A673 (cell line): ENCODE measurements around the gene C12orf42. TPM values are rescaled to one million over a fixed set of nuclear protein-coding genes. Genes with fewer than 3 reads are reported as not detected.

Source experiments
- BruUV-seq: library from RNA; stranded (reverse); fragments of 400-500 nt; replicated peaks from 2 replicates; lab custom pipeline; 2021; lab: Mats Ljungman, UMichigan
- CTCF ChIA-PET: fragments of 300-600 bp; sonication (Branson Sonifier 250); formaldehyde crosslinking; loops from one replicate; lab custom pipeline; 2022; ENCODE audit warnings: antibody characterized with exemption; lab: Charles Lee
- POLR2A ChIA-PET: fragments of 300-600 bp; sonication (Branson Sonifier 250); formaldehyde crosslinking; loops from one replicate; lab custom pipeline; 2022; ENCODE audit warnings: antibody characterized with exemption; ENCODE audit not compliant: low non-redundant PET; lab: Charles Lee
- DNase-seq: peaks from one replicate; pipeline ENCODE4 v3.0.0-alpha.2; 2015; ENCODE audit warnings: low spot score
- H3K27ac ChIP-seq: fragments of 200-600 bp; sonication (generic); 2 replicates; pipeline ENCODE4 v1.5.1; 2016; ENCODE audit warnings: mixed run types, low read depth, mild to moderate bottlenecking, mixed read lengths, antibody characterized with exemption, low read length; ENCODE audit not compliant: poor library complexity, severe bottlenecking
- H3K27me3 ChIP-seq: fragments of 200-600 bp; sonication (generic); replicated peaks from 2 replicates; pipeline ENCODE4 v1.6.1; 2017; ENCODE audit warnings: mixed run types, low read depth, mild to moderate bottlenecking, mixed read lengths, antibody characterized with exemption, low read length; ENCODE audit not compliant: insufficient read depth, poor library complexity
- H3K36me3 ChIP-seq: fragments of 200-600 bp; sonication (generic); 2 replicates; pipeline ENCODE4 v1.6.1; 2016; ENCODE audit warnings: mixed run types, mild to moderate bottlenecking, mixed read lengths, antibody characterized with exemption, low read length; ENCODE audit not compliant: insufficient read depth, poor library complexity, severe bottlenecking
- H3K4me1 ChIP-seq: fragments of 200-600 bp; sonication (generic); 2 replicates; pipeline ENCODE4 v1.6.1; 2017; ENCODE audit warnings: mixed run types, mild to moderate bottlenecking, mixed read lengths, antibody characterized with exemption, low read length; ENCODE audit not compliant: insufficient read depth, poor library complexity, severe bottlenecking
- H3K4me3 ChIP-seq: fragments of 200-600 bp; sonication (generic); 2 replicates; pipeline ENCODE4 v1.5.1; 2016; ENCODE audit warnings: low read depth, mixed run types, mild to moderate bottlenecking, mixed read lengths, low read length; ENCODE audit not compliant: poor library complexity, severe bottlenecking
- H3K9me3 ChIP-seq: fragments of 200-600 bp; sonication (generic); 2 replicates; pipeline ENCODE4 v1.6.1; 2016; ENCODE audit warnings: mixed run types, low read depth, mild to moderate bottlenecking, mixed read lengths, antibody characterized with exemption, low read length; ENCODE audit not compliant: poor library complexity, severe bottlenecking
- EZH2 ChIP-seq: fragments of 200-600 bp; sonication (generic); IDR thresholded peaks from 2 replicates; pipeline ENCODE4 v1.6.1; 2017; ENCODE audit warnings: borderline replicate concordance, low read depth, mild to moderate bottlenecking, mixed read lengths, antibody characterized with exemption, low read length; ENCODE audit not compliant: poor library complexity, severe bottlenecking
- intact Hi-C: fragments of 100-400 bp; cut with micrococcal nuclease; formaldehyde crosslinking; loops from one replicate; pipeline ENCODE4 v1.10.0; 2022; ENCODE audit not compliant: unreplicated experiment
- total RNA-seq: library from RNA; stranded (reverse); gene quantifications from 2 replicates; pipeline ENCODE4 v1.2.3, GENCODE V29; 2021
- TF ChIP-seq, protein P1 (sequence below): fragments of 300-800, 200-600 bp; sonication (generic); conservative IDR thresholded peaks from 2 replicates; pipeline ENCODE4 v1.5.1; 2017; ENCODE audit warnings: low read depth, mild to moderate bottlenecking, antibody characterized with exemption, low read length, moderate library complexity, mixed read lengths

Gene C12orf42
- total RNA-seq, 1 experiment from 2014 or later = not detected

DNA sequence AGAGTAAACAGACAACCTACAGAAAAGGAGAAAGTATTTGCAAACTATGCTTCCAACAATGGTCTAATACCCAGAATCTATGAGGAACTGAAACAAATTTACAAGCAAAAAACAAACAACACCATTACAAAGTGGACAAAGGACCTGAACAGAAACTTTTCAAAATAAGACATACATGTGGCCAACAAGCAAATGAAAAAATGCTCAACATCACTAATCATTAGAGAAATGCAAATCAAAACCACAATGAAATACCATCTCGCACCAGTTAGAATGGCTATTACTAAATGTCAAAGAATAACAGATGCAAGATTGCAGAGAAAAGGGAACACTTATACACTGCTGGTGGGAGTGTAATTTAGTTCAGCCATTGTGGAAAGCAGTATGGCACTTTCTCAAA lies 125.8 kb downstream of the C12orf42 start:
- H3K4me1 ChIP-seq = no peaks in the 10 kb centered on the region
- intact Hi-C loops = no loop called here
- H3K4me3 ChIP-seq = no peak overlapping the region
- DNase-seq = no peak
- ChIA-PET CTCF (no interaction called here), POLR2A (no interaction called here)
- H3K9me3 ChIP-seq = no peaks in the 10 kb centered on the region
- H3K36me3 ChIP-seq = no peaks in the 10 kb centered on the region
- TF ChIP-seq, protein P1, sequence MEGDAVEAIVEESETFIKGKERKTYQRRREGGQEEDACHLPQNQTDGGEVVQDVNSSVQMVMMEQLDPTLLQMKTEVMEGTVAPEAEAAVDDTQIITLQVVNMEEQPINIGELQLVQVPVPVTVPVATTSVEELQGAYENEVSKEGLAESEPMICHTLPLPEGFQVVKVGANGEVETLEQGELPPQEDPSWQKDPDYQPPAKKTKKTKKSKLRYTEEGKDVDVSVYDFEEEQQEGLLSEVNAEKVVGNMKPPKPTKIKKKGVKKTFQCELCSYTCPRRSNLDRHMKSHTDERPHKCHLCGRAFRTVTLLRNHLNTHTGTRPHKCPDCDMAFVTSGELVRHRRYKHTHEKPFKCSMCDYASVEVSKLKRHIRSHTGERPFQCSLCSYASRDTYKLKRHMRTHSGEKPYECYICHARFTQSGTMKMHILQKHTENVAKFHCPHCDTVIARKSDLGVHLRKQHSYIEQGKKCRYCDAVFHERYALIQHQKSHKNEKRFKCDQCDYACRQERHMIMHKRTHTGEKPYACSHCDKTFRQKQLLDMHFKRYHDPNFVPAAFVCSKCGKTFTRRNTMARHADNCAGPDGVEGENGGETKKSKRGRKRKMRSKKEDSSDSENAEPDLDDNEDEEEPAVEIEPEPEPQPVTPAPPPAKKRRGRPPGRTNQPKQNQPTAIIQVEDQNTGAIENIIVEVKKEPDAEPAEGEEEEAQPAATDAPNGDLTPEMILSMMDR = no peak
- TF ChIP-seq EZH2 = no peak
- BruUV-seq = no TSS peak
- no peaks in the 10 kb centered on the region for H3K27me3 ChIP-seq
- no peak overlapping the region for H3K27ac ChIP-seq

DNA sequence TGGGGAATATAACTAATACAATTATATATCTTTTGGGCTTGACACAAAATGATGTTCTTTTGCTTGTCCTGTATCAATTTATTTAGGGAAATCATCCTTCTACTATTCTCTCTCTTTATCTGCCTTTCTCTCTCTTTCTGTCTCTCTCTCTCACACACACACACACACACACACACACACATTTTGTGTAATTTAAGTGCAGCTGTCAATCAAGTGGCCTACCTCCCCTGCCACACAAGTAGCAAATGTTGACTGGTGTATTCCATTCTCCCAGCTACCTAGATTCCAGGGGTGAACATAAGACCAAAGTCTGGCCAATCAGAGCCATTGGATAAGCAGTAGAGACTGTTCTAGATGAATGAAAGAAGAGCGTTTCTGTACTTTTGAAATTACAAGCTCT lies 127.6 kb downstream of the C12orf42 start:
- intact Hi-C loops = no loop called here

DNA sequence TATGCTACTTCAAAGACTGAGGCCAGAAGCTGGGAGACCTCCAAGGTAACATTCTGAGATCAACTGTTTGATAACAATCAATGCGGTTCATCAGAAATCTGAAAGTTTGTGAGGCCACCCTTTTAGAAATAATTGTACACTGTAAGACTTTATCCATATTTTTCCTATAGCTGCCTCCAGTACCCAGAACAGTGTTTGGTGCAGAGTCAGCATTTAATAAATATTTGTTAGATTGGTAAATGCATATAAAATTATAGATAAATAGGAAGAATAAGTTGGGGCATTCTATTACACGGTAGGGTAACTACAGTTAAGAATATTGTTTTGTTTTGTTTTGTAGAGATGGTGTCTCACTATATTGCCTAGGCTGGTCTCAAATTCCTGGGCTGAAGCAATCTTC lies 141.4 kb downstream of the C12orf42 start:
- H3K36me3 ChIP-seq = no peaks in the 10 kb centered on the region
- no peaks in the 10 kb centered on the region for H3K9me3 ChIP-seq
- H3K4me3 ChIP-seq = no peak overlapping the region
- ChIA-PET CTCF (no interaction called here), POLR2A (no interaction called here)
- no peak for TF ChIP-seq EZH2
- TF ChIP-seq, protein P1 = no peak
- BruUV-seq = no TSS peak
- no peak overlapping the region for H3K27ac ChIP-seq
- H3K27me3 ChIP-seq = peaks cover 6% of the 10 kb centered on the region
- H3K4me1 ChIP-seq = no peaks in the 10 kb centered on the region
- intact Hi-C loops = no loop called here
- no peak for DNase-seq

More for the DNA sequence above, 127.6 kb downstream of the C12orf42 start:
- no peaks in the 10 kb centered on the region for H3K4me1 ChIP-seq
- no peaks in the 10 kb centered on the region for H3K9me3 ChIP-seq
- no peak overlapping the region for H3K27ac ChIP-seq
- ChIA-PET POLR2A (no interaction called here), CTCF (no interaction called here)
- H3K27me3 ChIP-seq = no peaks in the 10 kb centered on the region
- no peak overlapping the region for H3K4me3 ChIP-seq
- no TSS peak for BruUV-seq
- no peak for DNase-seq
- TF ChIP-seq, protein P1 = no peak
- TF ChIP-seq EZH2 = no peak
- H3K36me3 ChIP-seq = no peaks in the 10 kb centered on the region
